HG03175 (cell line): ENCODE measurements around the gene GTF2H3.

Experiments used
- ATAC-seq: cut with Tn5 transposase; IDR thresholded peaks from one replicate; pipeline ENCODE4 v1.9.1; 2021; ENCODE audit warnings: mild to moderate bottlenecking, moderate library complexity; ENCODE audit not compliant: unreplicated experiment

Gene GTF2H3

GRCh38 chr12:123643911-123644310 lies 10.3 kb downstream of the GTF2H3 start:
- no peak for ATAC-seq

- no peak for ATAC-seq
Measured at GRCh38 chr12:123645380-123645779, 11.8 kb downstream of the GTF2H3 start.

GRCh38 chr12:123645878-123646277 lies 12.2 kb downstream of the GTF2H3 start:
- ATAC-seq, result no peak

- no peak for ATAC-seq
Measured at GRCh38 chr12:123648401-123648800, 14.8 kb downstream of the GTF2H3 start.

- no peak for ATAC-seq
Measured at GRCh38 chr12:123654129-123654701, 20.6 kb downstream of the GTF2H3 start.

DNA sequence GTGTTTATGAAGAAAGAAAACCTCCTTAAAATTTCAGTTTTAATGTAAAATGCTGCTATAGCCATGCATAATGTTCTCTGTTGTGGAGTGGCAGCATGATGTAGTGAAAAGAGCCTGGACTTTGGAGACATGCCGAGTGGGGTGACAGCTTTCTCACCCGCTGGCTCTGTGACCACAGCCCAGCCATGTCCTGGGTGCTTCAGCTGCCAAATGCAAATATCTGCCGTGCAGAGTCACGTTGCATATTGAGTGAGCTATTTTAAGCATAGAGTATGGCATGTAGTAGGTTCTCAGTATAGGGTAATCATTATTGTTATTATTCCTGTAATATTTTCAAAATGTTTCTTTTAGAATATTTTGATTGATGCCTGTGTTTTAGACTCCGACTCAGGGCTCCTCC lies 21.8 kb downstream of the GTF2H3 start:
- peak; percentile 96 for ATAC-seq

- ATAC-seq, result no peak
Measured at GRCh38 chr12:123656392-123656791, 22.8 kb downstream of the GTF2H3 start.

DNA sequence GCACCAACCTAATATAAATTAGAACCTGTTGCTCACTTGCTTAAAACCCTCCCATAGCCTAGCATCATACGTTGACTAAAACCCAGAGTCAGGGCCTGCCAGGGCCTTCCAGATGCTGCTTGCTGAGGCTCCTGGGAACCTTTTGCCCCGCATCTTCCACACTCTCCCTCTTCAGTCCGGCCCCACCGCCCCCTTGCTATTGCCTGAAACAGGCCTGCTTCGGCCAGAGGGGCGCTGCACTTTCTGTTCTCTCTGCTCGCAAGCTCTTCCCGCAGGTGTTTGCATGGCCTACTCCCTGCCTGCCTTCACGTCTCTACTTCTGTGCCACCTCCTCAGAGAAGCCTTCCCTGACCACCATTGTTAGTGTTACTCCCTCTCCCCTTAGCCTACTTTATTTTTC lies 23.6 kb downstream of the GTF2H3 start:
- ATAC-seq, result no peak

GRCh38 chr12:123659996-123660727 lies 26.5 kb downstream of the GTF2H3 start:
- ATAC-seq, result no peak

- no peak for ATAC-seq
Measured at GRCh38 chr12:123667771-123668170, 34.1 kb downstream of the GTF2H3 start.

GRCh38 chr12:123670882-123671728 lies 37.5 kb downstream of the GTF2H3 start, which contains the start of gene TCTN2:
TSS of gene TCTN2 (plus strand) at chr12:123671113. CDS start at chr12:123671241, 128 bp downstream.
- ATAC-seq, result peak; percentile 98

DNA sequence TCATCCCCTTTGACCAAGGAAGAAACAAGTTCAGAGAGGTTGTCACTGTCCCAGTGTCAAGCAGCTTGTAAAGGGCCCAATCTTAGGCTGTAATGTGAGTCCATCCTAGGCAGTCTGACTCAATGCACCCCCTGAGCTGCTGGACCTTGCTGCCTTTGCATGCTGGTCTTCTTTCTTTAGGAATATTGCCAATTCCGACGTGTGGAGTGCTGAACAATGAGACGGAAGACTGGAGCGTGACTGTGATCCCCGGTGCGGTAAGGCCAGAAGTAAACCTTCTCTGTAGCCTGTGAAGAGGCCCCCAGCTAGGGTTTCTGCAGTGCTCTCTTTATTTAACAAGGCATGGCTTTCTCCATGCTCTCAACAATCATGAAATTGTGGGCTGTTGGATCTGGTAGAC lies 38.2 kb downstream of the GTF2H3 start:
- no peak for ATAC-seq

DNA sequence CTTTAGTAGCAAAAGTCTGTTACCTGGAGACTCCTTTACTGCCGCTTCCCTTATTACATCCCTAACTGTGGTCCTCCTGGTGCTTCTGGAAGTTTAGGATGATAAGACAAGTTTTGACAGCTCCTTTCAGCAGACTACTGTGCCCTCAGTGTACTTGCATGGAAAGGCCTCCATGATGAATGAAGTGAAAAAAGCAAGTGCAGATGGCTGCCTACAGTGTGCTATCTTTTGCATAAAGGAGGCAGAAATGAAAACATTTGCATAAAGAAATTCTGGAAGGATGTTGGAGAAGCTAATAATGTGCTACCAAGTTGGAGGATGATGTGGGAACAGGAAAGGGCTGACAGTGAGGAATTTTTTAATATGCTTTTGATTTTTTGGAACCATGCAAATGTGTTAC lies 41.8 kb downstream of the GTF2H3 start:
- ATAC-seq, result no peak

- ATAC-seq, result no peak
Measured at GRCh38 chr12:123676616-123677320, 43.1 kb downstream of the GTF2H3 start.

GRCh38 chr12:123678981-123679380 lies 45.4 kb downstream of the GTF2H3 start:
- no peak for ATAC-seq

DNA sequence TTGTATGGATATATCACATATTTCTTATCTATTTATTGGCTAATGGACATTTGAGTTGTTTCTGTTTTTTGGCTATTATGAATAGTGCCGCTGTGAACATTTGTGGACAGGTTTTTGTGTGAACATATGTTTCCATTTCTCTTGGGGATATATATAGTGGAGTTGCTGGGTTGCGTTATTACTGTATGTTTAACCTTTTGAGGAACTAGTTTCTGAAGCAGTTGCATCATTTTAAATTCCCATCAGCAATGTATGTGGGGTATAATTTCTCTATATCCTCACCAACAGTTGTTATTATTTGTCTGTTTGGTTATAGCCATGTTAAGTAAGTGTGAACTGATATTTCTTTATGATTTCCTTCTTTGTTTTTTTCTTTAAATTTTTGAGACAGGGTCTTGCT lies 48.0 kb downstream of the GTF2H3 start:
- ATAC-seq, result no peak

GRCh38 chr12:123683964-123684363 lies 50.3 kb downstream of the GTF2H3 start:
- no peak for ATAC-seq

GRCh38 chr12:123686636-123687190 lies 53.1 kb downstream of the GTF2H3 start:
- no peak for ATAC-seq

DNA sequence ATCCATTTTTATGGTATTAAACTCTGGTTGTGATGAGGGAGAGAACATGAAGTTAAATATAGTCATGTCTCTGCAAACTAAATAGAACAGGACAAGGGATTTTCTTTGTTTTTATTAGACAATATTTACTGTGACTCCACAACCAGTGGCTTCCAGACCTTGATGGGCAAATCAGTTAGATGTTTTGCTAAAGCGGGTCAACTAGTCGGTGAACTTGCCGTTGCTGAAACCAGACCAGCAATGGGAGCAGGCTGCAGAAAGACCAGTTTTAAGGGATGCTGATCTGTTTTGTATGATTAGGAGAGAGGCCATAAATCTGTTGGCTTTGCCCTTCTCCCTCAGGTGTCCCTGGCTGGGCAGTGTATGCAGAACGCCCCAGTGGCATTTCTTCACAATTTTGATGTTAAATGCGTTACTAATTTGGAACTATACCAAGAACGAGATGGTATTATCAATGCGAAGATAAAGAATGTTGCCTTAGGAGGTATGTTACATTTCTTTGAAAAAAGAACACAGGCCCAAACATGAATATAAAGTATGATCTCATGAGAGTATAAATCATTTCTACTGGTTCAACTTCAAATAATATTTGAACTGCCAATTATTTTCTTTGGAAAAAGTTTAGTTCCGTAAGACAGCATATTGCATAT lies 56.7 kb downstream of the GTF2H3 start:
- no peak for ATAC-seq

GRCh38 chr12:123696207-123696606 lies 62.6 kb downstream of the GTF2H3 start:
- no peak for ATAC-seq
